Dendritic cell treated with granulocyte-macrophage colony-stimulating factor and Interleukin-4, amounts not matched to agents 40 ng/mL and 50 ng/mL, for 4 days (primary cell): ENCODE results near the gene XPO4.
"Not testable (repeated sequence)": the region's sequence is repeated elsewhere in the genome, so short reads cannot be mapped to it uniquely, and the experiment has no call there.

Experiments
- H3K27ac Mint-ChIP-seq: one replicate; pipeline ENCODE4 v1.8.0; 2022; ENCODE audit warnings: mild to moderate bottlenecking, mixed read lengths
- H3K27me3 Mint-ChIP-seq: one replicate; pipeline ENCODE4 v1.8.0; 2022; ENCODE audit warnings: mild to moderate bottlenecking, mixed read lengths
- H3K36me3 Mint-ChIP-seq: one replicate; pipeline ENCODE4 v1.8.0; 2022; ENCODE audit warnings: low read depth, mixed read lengths
- H3K4me1 Mint-ChIP-seq: one replicate; pipeline ENCODE4 v1.8.0; 2022; ENCODE audit warnings: low read depth, mixed read lengths
- H3K4me3 Mint-ChIP-seq: one replicate; pipeline ENCODE4 v1.8.0; 2022; ENCODE audit warnings: mild to moderate bottlenecking, moderate library complexity, mixed read lengths
- H3K9me3 Mint-ChIP-seq: one replicate; pipeline ENCODE4 v1.8.0; 2022; ENCODE audit warnings: mixed read lengths
- intact Hi-C: fragments of 100-400 bp; cut with micrococcal nuclease; formaldehyde crosslinking; loops from one replicate; pipeline ENCODE4 v1.15.0; 2022

XPO4 gene

GRCh38 chr13:20776751-20777150 is 125.8 kb downstream of the XPO4 start:
- Mint-ChIP-seq H3K9me3 (no peaks in the 10 kb centered on the region), H3K27ac (no peak overlapping the region), H3K36me3 (peaks cover 14% of the 10 kb centered on the region), H3K4me3 (no peak overlapping the region), H3K4me1 (peaks cover 14% of the 10 kb centered on the region), H3K27me3 (no peaks in the 10 kb centered on the region)
- intact Hi-C loops: no loop called here

- Mint-ChIP-seq H3K27me3 (no peaks in the 10 kb centered on the region), H3K36me3 (peaks cover 14% of the 10 kb centered on the region), H3K4me3 (no peak overlapping the region), H3K27ac (no peak overlapping the region), H3K4me1 (peaks cover 14% of the 10 kb centered on the region), H3K9me3 (no peaks in the 10 kb centered on the region)
- intact Hi-C loops: no loop called here
Observed at GRCh38 chr13:20775961-20776360, 126.6 kb downstream of the XPO4 start.

- peaks cover 21% of the 10 kb centered on the region for H3K36me3 Mint-ChIP-seq
- no peak overlapping the region for H3K4me3 Mint-ChIP-seq
- H3K27me3 Mint-ChIP-seq: no peaks in the 10 kb centered on the region
- peaks cover 5% of the 10 kb centered on the region for H3K9me3 Mint-ChIP-seq
- peaks cover 14% of the 10 kb centered on the region for H3K4me1 Mint-ChIP-seq
- intact Hi-C loops: loop anchor here (5.0 kb wide), 2 partner anchors 62 to 207 kb away; partner anchors contain the start of gene IFT88
- H3K27ac Mint-ChIP-seq: no peak overlapping the region
Observed at GRCh38 chr13:20774746-20775145, 127.8 kb downstream of the XPO4 start.

DNA sequence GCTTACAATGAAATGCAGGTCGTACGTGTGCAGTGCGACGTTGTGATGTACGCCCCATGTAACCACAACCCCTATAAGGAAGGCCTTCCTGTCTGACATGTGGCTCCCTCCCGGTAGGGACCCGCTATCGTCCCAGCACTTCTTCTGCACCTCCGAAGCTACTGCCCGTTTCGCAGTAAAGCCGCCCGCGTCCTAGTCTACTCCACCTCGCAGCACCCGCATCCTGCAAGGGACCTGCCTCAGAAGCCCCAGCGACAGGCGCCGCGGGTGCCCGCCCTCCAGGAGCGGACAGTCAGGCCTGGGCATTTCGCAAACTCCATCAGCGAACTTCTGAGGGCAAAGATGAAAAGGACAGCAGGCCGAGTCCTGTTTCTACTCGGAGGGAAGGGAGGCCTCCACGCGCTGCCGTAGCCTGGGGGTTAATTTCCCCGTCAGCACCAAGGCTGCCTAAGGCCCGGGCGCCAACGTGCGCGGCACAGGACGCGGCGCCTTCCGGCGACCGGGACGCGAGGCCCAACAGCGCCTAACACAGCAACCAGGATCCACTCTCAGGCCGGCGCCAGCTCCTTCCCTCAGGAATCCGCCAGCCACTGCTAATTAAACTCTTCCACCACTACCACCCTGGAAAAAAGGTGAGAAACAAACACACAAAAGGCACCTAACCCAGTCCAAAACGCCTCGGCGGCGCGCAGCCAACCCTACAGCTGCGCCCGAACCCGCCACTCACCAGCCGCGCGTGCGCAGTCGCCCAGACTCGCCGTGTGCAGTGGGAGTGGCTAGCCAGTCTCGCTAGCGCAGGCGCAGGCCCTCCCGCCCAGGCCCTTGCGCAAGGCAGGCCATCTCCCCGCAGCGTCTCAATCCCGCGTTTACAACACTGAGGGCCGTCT is 129.1 kb downstream of the XPO4 start, which contains the start of gene EEF1AKMT1:
Gene EEF1AKMT1 (minus strand): TSS at position 768 of the 887 bp plus-strand sequence. CDS start 16,363 bp downstream, outside the sequence.
- Mint-ChIP-seq H3K27ac (peak within 1 kb of the TSS; percentile 92), H3K36me3 (peaks cover 26% of the 10 kb centered on the region), H3K4me1 (peaks cover 14% of the 10 kb centered on the region), H3K4me3 (peak within 1 kb of the TSS; percentile 87), H3K9me3 (peaks cover 17% of the 10 kb centered on the region), H3K27me3 (no peaks in the 10 kb centered on the region)
- intact Hi-C loops: loop anchor here (5.0 kb wide), 2 partner anchors 61 to 206 kb away; partner anchors contain the start of gene IFT88

GRCh38 chr13:20772401-20773131 is 130.0 kb downstream of the XPO4 start:
- Mint-ChIP-seq H3K4me1 (peaks cover 14% of the 10 kb centered on the region), H3K9me3 (peaks cover 26% of the 10 kb centered on the region), H3K36me3 (peaks cover 30% of the 10 kb centered on the region), H3K27ac (peak overlapping the region; percentile 92), H3K4me3 (peak overlapping the region; percentile 87), H3K27me3 (no peaks in the 10 kb centered on the region)
- intact Hi-C loops: loop anchor here (5.0 kb wide), 2 partner anchors 60 to 205 kb away; partner anchors contain the start of gene IFT88

GRCh38 chr13:20769834-20770233 is 132.7 kb downstream of the XPO4 start:
- H3K4me1 Mint-ChIP-seq: peaks cover 14% of the 10 kb centered on the region
- peaks cover 31% of the 10 kb centered on the region for H3K9me3 Mint-ChIP-seq
- H3K27ac Mint-ChIP-seq: no peak overlapping the region
- peaks cover 34% of the 10 kb centered on the region for H3K36me3 Mint-ChIP-seq
- intact Hi-C loops: loop anchor here (5.0 kb wide), 2 partner anchors 58 to 203 kb away; partner anchors contain the start of gene IFT88
- H3K4me3 Mint-ChIP-seq: no peak overlapping the region
- no peaks in the 10 kb centered on the region for H3K27me3 Mint-ChIP-seq

- Mint-ChIP-seq H3K36me3 (peaks cover 34% of the 10 kb centered on the region), H3K27me3 (no peaks in the 10 kb centered on the region), H3K4me3 (no peak overlapping the region)
Observed at GRCh38 chr13:20769091-20769490, 133.5 kb downstream of the XPO4 start.

GRCh38 chr13:20767309-20767943 is 135.1 kb downstream of the XPO4 start:
- peaks cover 25% of the 10 kb centered on the region for H3K36me3 Mint-ChIP-seq
- H3K4me3 Mint-ChIP-seq: no peak overlapping the region
- peaks cover 31% of the 10 kb centered on the region for H3K9me3 Mint-ChIP-seq
- H3K27ac Mint-ChIP-seq: no peak overlapping the region
- no peaks in the 10 kb centered on the region for H3K27me3 Mint-ChIP-seq
- intact Hi-C loops: no loop called here
- peaks cover 4% of the 10 kb centered on the region for H3K4me1 Mint-ChIP-seq

More at GRCh38 chr13:20769091-20769490, 133.5 kb downstream of the XPO4 start:
- no peak overlapping the region for H3K27ac Mint-ChIP-seq
- peaks cover 31% of the 10 kb centered on the region for H3K9me3 Mint-ChIP-seq
- intact Hi-C loops: no loop called here
- peaks cover 14% of the 10 kb centered on the region for H3K4me1 Mint-ChIP-seq

DNA sequence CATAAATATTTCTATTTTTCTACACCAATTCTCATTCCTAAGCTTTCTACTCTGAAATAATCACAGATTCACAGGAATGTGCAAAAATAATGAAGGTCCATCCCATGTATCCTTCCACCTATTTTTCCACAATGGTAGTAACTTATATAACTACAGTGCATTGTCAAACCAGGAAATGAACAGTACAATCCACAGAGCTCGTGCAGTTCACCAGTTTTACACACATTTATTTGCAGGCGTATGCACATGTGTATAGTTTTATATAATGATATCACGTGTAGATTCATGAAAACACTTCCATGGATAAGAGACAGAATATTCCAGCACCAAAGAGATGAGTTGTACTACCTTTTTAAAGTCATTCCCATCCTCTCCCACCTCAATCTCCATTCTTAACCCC is 141.7 kb downstream of the XPO4 start:
- no peak overlapping the region for H3K27ac Mint-ChIP-seq
- no peak overlapping the region for H3K4me3 Mint-ChIP-seq
- no peaks in the 10 kb centered on the region for H3K27me3 Mint-ChIP-seq
- H3K9me3 Mint-ChIP-seq: peaks cover 27% of the 10 kb centered on the region
- peaks cover 11% of the 10 kb centered on the region for H3K36me3 Mint-ChIP-seq
- no peaks in the 10 kb centered on the region for H3K4me1 Mint-ChIP-seq
- intact Hi-C loops: no loop called here

- H3K36me3 Mint-ChIP-seq: peaks cover 24% of the 10 kb centered on the region
- H3K4me1 Mint-ChIP-seq: no peaks in the 10 kb centered on the region
- H3K9me3 Mint-ChIP-seq: peaks cover 89% of the 10 kb centered on the region
- no peaks in the 10 kb centered on the region for H3K27me3 Mint-ChIP-seq
- H3K27ac Mint-ChIP-seq: no peak overlapping the region
- intact Hi-C loops: no loop called here
- no peak overlapping the region for H3K4me3 Mint-ChIP-seq
Observed at GRCh38 chr13:20754009-20754408, 148.5 kb downstream of the XPO4 start.

DNA sequence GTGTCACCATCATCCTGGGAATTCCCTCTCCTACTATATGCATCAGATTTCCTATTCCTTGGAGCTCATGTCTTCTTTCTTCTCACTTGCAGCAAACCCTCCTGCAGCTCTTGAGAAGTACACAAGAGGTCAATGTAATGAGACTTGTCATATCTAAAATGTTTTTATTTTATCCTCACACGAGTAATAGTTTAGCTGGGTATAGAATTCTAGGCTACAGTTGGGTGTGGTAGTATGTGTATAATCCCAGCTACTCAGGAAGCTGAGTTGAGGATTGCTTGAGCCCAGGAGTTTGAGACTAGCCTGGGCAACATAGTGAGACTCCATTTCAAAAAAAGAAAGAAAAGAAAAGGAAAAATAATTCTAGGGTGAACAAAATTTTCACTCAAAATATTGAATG is 153.2 kb downstream of the XPO4 start:
- Mint-ChIP-seq H3K9me3 (peaks cover 68% of the 10 kb centered on the region), H3K27ac (no peak overlapping the region), H3K36me3 (peaks cover 8% of the 10 kb centered on the region), H3K4me3 (no peak overlapping the region), H3K27me3 (no peaks in the 10 kb centered on the region), H3K4me1 (no peaks in the 10 kb centered on the region)
- intact Hi-C loops: no loop called here

DNA sequence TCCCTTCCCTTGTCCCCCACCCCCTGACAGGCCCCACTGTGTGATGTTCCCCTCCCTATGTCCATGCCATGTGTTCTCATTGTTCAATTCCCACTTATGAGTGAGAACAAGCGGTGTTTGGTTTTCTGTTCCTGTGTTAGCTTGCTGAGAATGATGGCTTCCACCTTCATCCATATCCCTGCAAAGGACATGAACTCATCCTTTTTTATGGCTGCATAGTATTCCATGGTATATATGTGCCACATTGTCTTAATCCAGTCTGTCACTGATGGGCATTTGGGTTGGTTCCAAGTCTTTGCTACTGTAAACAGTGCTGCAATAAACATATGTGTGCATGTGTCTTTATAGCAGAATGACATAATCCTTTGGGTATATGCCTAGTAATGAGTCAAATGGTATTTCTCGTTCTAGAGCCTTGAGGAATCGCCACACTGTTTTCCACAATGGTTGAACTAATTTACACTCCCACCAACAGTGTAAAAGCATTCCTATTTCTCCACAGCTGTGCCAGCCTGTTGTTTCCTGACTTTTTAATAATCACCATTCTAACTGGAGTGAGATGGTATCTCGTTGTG is 158.6 kb downstream of the XPO4 start:
- H3K27me3 Mint-ChIP-seq, H3K36me3 Mint-ChIP-seq, H3K4me3 Mint-ChIP-seq, H3K4me1 Mint-ChIP-seq, H3K27ac Mint-ChIP-seq, intact Hi-C loops: not testable (repeated sequence)
- peaks cover 25% of the 10 kb centered on the region for H3K9me3 Mint-ChIP-seq

DNA sequence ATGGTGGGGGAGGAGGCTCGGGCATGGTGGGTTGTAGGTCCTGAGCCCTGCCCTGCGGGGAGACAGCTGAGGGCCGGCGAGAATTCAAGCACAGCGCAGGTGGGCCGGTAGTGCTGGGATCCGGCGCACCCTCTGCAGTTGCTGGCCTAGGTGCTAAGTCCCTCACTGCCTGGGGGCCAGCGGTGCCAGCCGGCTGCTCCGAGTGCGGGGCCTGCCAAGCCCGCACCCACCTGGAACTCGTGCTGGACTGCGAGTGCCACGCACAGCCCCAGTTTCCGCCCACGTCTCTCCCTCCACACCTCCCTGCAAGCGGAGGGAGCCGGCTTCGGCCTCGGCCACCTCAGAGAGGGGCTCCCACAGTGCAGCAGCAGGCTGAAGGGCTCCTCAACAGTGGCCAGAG is 162.5 kb downstream of the XPO4 start:
- no peaks in the 10 kb centered on the region for H3K27me3 Mint-ChIP-seq
- H3K4me1 Mint-ChIP-seq: no peaks in the 10 kb centered on the region

More for the DNA sequence above, 162.5 kb downstream of the XPO4 start:
- H3K36me3 Mint-ChIP-seq: no peaks in the 10 kb centered on the region
- H3K9me3 Mint-ChIP-seq: peaks cover 10% of the 10 kb centered on the region
- no peak overlapping the region for H3K4me3 Mint-ChIP-seq
- intact Hi-C loops: no loop called here
- no peak overlapping the region for H3K27ac Mint-ChIP-seq
